Psoas muscle (tissue), 8 donors: Measurements from ENCODE around the gene PRIMA1. TPM values are rescaled to one million over a fixed set of nuclear protein-coding genes. Genes with fewer than 3 reads are reported as not detected.

ENCODE experiments used
- ATAC-seq, 4 donors: fragments of 200-7000 bp; cut with Tn5 transposase; one replicate each; pipeline ENCODE4 v1.9.1; 2020; ENCODE audit warnings: moderate library complexity in 3 of 4, mild to moderate bottlenecking in 2 of 4
- DNase-seq, 2 donors: peaks; one replicate each; pipeline ENCODE4 v3.0.0-alpha.2; 2020
- H3K27ac ChIP-seq: fragments of 200-600 bp; one replicate; pipeline ENCODE4 v1.8.0; 2022
- H3K27me3 ChIP-seq, 3 donors: fragments of 200-600 bp in 1 of 3; one replicate each; pipeline versions ENCODE4 v1.6.1 to v1.8.0; 2013 to 2022; ENCODE audit warnings: low read length in 2 of 3, mild to moderate bottlenecking in 2 of 3, moderate library complexity in 1 of 3; ENCODE audit not compliant: insufficient read depth in 3 of 3
- H3K36me3 ChIP-seq, 2 donors: fragments of 200-600 bp in 1 of 2; one replicate each; pipeline versions ENCODE4 v1.6.1 to v1.8.0; 2013 to 2022; ENCODE audit warnings: low read depth in 1 of 2, mild to moderate bottlenecking in 1 of 2, moderate library complexity in 1 of 2; ENCODE audit not compliant: insufficient read depth in 1 of 2
- H3K4me1 ChIP-seq: fragments of 200-600 bp; one replicate; pipeline ENCODE4 v1.8.0; 2022
- H3K4me3 ChIP-seq: fragments of 200-600 bp; one replicate; pipeline ENCODE4 v1.8.0; 2022; ENCODE audit warnings: mild to moderate bottlenecking
- H3K9me3 ChIP-seq: fragments of 200-600 bp; one replicate; pipeline ENCODE4 v1.8.0; 2022
- WGBS, 3 donors: extraction: QIAGEN DNeasy Blood & Tissue Kit; methylation state at CpG; one replicate each; pipeline versions ENCODE4 v1.1.6 to v1.1.7; 2013; 5-methylcytosine and 5-hydroxymethylcytosine counted together
- intact Hi-C, 2 donors: fragments of 100-400 bp; cut with DNase I; formaldehyde crosslinking; loops; one replicate each; pipeline versions ENCODE4 v1.11.0 to v1.14.2; 2022
- polyA plus RNA-seq, 3 donors: library from polyadenylated mRNA; stranded (reverse); fragments of 200-250 nt; gene quantifications; one replicate each; pipeline ENCODE4 v1.2.3, GENCODE V29; 2013
- total RNA-seq, 4 donors: library from RNA; stranded (reverse); fragmentation: NEBNext Ultra II Directional in 2 of 4; extraction: Animal tissue kit (Norgen Biotek cat#: 25700) in 2 of 4; gene quantifications; one replicate each; pipeline versions ENCODE4 v1.2.1 to v1.2.4, GENCODE V29; 2021 to 2023
- TF ChIP-seq, protein P1 (sequence below): fragments of 200-600 bp; IDR thresholded peaks from one replicate; pipeline ENCODE4 v1.8.0; 2022; ENCODE audit warnings: antibody characterized with exemption
- donor health status: healthy with polysubstance abuse.
- donor health status: DM: no; HTN: no; CAD: no; lungs with moderate emphysema.
- donor health status: Bipolar disorder and iron deficiency.
- donor health status: healthy.
- donor health status: DM: yes; HTN: yes; CAD: no.
- donor health status: DM: no; HTN: no; CAD: no.
- donor health status: DM: no; HTN: no; CAD: no.
- donor health status: DM: yes; HTN: yes; CAD: no.

PRIMA1 gene
- total and polyA plus RNA-seq, 7 donors: 0.17 to 0.77 (median 0.19) TPM

DNA sequence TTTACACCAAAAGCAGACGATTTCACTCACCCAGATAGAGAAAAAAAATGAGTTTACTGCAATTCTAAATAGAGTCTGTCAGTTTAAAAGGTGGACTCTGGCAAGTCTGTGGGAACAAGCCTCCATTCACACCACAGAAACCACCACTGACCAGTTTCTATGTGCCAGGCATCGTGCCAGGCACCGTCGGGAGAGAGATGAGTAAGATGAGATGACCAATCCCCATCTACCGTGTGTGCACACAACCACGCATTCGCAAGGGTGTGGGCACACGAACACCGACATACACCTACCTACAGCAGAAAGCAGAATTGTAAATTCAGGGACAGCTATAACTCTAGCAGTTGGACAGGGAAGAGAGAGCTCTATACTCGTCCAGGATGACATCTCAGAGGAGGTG is 58.3 kb downstream of the PRIMA1 start:
- no peak for ATAC-seq
- Histone ChIP-seq H3K9me3 (no peaks in the 10 kb centered on the region), H3K27ac (no peak overlapping the region), H3K4me1 (no peaks in the 10 kb centered on the region), H3K27me3 (no peaks in the 10 kb centered on the region), H3K36me3 (no peaks in the 10 kb centered on the region), H3K4me3 (no peak overlapping the region)
- DNase-seq: peak in 1 of 2 donors; percentile 26
- WGBS, 3 donors: 77 to 85% (median 80%) methylated on average over 10 of the region's 10 CpGs
- TF ChIP-seq, protein P1, sequence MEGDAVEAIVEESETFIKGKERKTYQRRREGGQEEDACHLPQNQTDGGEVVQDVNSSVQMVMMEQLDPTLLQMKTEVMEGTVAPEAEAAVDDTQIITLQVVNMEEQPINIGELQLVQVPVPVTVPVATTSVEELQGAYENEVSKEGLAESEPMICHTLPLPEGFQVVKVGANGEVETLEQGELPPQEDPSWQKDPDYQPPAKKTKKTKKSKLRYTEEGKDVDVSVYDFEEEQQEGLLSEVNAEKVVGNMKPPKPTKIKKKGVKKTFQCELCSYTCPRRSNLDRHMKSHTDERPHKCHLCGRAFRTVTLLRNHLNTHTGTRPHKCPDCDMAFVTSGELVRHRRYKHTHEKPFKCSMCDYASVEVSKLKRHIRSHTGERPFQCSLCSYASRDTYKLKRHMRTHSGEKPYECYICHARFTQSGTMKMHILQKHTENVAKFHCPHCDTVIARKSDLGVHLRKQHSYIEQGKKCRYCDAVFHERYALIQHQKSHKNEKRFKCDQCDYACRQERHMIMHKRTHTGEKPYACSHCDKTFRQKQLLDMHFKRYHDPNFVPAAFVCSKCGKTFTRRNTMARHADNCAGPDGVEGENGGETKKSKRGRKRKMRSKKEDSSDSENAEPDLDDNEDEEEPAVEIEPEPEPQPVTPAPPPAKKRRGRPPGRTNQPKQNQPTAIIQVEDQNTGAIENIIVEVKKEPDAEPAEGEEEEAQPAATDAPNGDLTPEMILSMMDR: no peak
- intact Hi-C loops: no loop called here

DNA sequence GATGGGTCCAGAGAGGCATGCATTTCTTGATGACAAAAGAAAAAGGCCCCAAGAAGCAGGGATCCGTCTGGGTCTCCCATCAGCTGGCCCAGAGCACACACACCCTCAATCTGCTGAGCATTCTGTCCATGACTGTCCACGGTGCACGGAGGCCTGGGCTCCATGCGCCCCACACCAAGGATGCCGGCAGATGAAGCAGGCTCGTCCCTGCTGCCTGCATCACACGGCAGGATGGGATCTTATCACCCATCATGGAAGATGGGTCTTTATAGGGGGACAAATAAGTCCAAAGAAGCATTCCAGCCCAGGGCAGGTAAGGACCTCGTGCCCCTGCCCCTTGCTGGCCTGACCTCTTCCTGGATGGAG is 59.7 kb downstream of the PRIMA1 start:
- TF ChIP-seq, protein P1: no peak
- 91 to 94% (median 94%) methylated on average over 8 of the region's 8 CpGs for WGBS, 3 donors
- no peak for ATAC-seq

DNA sequence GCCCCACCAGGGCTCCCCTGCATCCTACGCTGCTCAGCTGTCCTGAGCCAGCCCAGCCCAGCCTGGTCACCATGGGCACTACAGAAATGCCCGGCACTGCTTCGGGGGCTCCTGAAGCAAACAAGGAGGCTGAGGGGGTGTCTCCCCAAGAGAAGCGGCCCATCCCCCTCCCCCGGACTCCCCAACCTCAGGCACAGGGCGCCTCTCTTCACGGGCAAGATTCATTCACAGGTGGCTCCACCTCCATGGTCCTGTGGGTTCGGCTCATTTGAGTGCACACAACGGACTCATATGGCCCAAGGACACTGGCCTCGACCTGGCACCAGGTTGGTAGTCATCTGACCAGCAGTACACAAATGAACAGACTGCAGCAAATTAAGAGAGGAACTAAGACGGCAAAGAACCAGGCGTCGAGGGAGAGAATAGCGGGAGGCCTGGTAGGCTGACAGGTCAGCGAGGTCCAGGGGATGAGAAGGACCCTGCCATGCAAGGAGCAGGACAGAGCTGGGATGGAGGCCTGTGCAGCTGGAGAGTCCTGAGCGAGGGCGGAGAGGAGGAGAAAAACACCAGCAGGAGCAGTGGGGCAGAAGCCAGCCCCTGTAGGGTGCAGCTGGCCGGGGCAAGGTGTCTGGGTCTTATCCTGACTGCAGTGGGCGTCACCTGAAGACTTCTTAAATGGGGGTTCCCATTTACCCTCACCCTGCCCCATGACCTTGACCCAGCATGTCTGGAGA is 60.2 kb downstream of the PRIMA1 start:
- intact Hi-C loops: no loop called here
- Histone ChIP-seq H3K36me3 (no peaks in the 10 kb centered on the region), H3K4me3 (no peak overlapping the region), H3K4me1 (no peaks in the 10 kb centered on the region), H3K27ac (no peak overlapping the region), H3K27me3 (no peaks in the 10 kb centered on the region), H3K9me3 (no peaks in the 10 kb centered on the region)
- no peak for ATAC-seq
- TF ChIP-seq, protein P1: no peak
- DNase-seq: peak in 1 of 2 donors; percentile 21
- WGBS, 3 donors: 94 to 95% (median 95%) methylated on average over 19 of the region's 19 CpGs

More for the DNA sequence above, 59.7 kb downstream of the PRIMA1 start:
- Histone ChIP-seq H3K4me1 (no peaks in the 10 kb centered on the region), H3K36me3 (no peaks in the 10 kb centered on the region), H3K4me3 (no peak overlapping the region), H3K9me3 (no peaks in the 10 kb centered on the region), H3K27ac (no peak overlapping the region), H3K27me3 (no peaks in the 10 kb centered on the region)
- DNase-seq: no peak
- intact Hi-C loops: no loop called here

DNA sequence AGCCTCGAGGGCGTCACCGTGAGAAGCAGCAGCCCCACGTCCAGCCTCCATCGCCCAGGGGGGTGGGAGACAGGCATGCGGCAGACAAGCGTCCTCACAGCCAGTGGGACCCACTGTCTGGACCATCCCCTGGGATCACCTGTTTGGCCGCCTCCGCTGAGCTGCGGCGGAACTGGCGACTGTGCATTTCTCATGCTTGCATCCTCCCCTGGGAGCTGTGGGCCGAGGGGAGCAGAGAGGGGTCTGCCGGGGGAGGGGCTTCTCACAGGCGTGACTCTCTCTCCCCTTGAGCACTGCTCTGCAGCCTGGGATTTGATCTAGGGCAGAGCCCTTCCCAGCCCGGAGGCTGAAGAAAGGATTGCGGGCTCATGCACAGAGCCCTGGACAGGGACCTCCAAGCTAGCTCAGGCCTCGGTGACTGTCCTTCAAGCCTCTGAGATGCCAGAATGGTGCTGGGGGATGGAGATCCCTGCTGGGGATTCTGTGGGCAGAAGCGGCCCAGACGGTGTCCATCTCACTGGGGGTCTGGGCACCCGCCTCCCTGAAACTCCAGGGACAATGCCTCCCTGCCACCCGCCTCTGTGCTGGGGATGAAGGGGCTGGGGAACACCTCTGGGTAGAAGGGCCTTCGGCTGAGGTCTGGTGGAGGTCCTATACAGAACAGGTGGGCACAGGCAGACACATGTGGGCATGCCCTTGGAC is 61.1 kb downstream of the PRIMA1 start:
- H3K4me1 ChIP-seq: no peaks in the 10 kb centered on the region
- TF ChIP-seq, protein P1: no peak
- H3K9me3 ChIP-seq: no peaks in the 10 kb centered on the region
- intact Hi-C loops: no loop called here
- H3K27me3 ChIP-seq: no peaks in the 10 kb centered on the region
- WGBS, 3 donors: 75 to 85% (median 80%) methylated on average over 23 of the region's 23 CpGs
- H3K4me3 ChIP-seq: no peak overlapping the region
- no peaks in the 10 kb centered on the region for H3K36me3 ChIP-seq
- DNase-seq: peak in 1 of 2 donors; percentile 39
- H3K27ac ChIP-seq: no peak overlapping the region
- ATAC-seq: no peak
